Right lobe of liver (tissue), 6 donors: Measurements from ENCODE around the gene KTN1. TPM values are rescaled to one million over a fixed set of nuclear protein-coding genes. Genes with fewer than 3 reads are reported as not detected.

Experiments
- ATAC-seq, 4 donors: fragments of 200-7000 bp; cut with Tn5 transposase; one replicate each; pipeline ENCODE4 v1.9.1; 2020; ENCODE audit warnings: mild to moderate bottlenecking in 4 of 4, moderate library complexity in 4 of 4
- DNase-seq, 3 donors: peaks; one replicate each; pipeline ENCODE4 v3.0.0-alpha.2; 2020
- H3K27ac ChIP-seq, 3 donors: fragments of 200-600 bp; one replicate each; pipeline ENCODE4 v1.8.0; 2022
- H3K27me3 ChIP-seq, 2 donors: fragments of 200-600 bp; one replicate each; pipeline ENCODE4 v1.8.0; 2022
- H3K36me3 ChIP-seq, 4 donors: fragments of 200-600 bp; sonication (generic) in 1 of 4; one replicate each; pipeline versions ENCODE4 v1.5.1 to v1.8.0; 2017 to 2022; ENCODE audit warnings: control low read depth in 1 of 4
- H3K4me1 ChIP-seq, 4 donors: fragments of 200-600 bp; sonication (generic) in 1 of 4; one replicate each; pipeline versions ENCODE4 v1.5.1 to v1.8.0; 2017 to 2022; ENCODE audit warnings: control low read depth in 1 of 4
- H3K4me3 ChIP-seq, 3 donors: fragments of 200-600 bp; one replicate each; pipeline ENCODE4 v1.8.0; 2022
- H3K9me3 ChIP-seq, 4 donors: fragments of 200-600 bp; sonication (generic) in 1 of 4; one replicate each; pipeline versions ENCODE4 v1.5.1 to v1.8.0; 2017 to 2022; ENCODE audit warnings: control low read depth in 1 of 4
- POLR2A ChIP-seq: fragments of 450-650 bp; IDR thresholded peaks from one replicate; pipeline ENCODE4 v1.6.1; 2017; ENCODE audit warnings: antibody characterized with exemption, mild to moderate bottlenecking
- WGBS: methylation state at CpG from one replicate; pipeline ENCODE4 v1.1.6; 2018; ENCODE audit warnings: low coverage, low lambda C conversion rate; ENCODE audit not compliant: insufficient coverage; ENCODE audit errors: missing lambda C conversion rate; 5-methylcytosine and 5-hydroxymethylcytosine counted together
- intact Hi-C, 2 donors: fragments of 100-400 bp; cut with DNase I; formaldehyde crosslinking; loops; one replicate each; pipeline versions ENCODE4 v1.11.2 to v1.14.1; 2022
- total RNA-seq, 6 experiments: library from RNA; depleted of rRNA in 2 of 6; stranded (reverse); fragments of >200 nt in 2 of 6; fragmentation: NEBNext Ultra II Directional in 3 of 6; extraction: Animal tissue kit (Norgen Biotek cat#: 25700) in 3 of 6; gene quantifications; one replicate each; pipeline versions ENCODE4 v1.1.0 to v1.2.4, GENCODE V29; 2016 to 2023
- TF ChIP-seq, protein P1 (sequence below), 4 donors: fragments of 200-600 bp in 3 of 4; fragments of 450-650 bp in 1 of 4; IDR thresholded peaks; one replicate each; pipeline versions ENCODE4 v1.5.1 to v1.8.0; 2016 to 2022; ENCODE audit warnings: antibody characterized with exemption in 4 of 4, mild to moderate bottlenecking in 2 of 4
- donor health status: DM: no; HTN: yes; CAD: no.
- donor health status: DM: no; HTN: no; CAD: no.
- donor health status: DM: no; HTN: no; CAD: no.
- donor health status: DM: no; HTN: yes; CAD: no.
- donor health status: DM: no; HTN: yes; CAD: no.

KTN1 gene
- total RNA-seq, 6 experiments from 2014 or later, result 55.8 to 90.8 (median 64.1) TPM

GRCh38 chr14:55609681-55610080 lies 29.7 kb downstream of the KTN1 start:
- Histone ChIP-seq H3K36me3 (no peaks in the 10 kb centered on the region), H3K27me3 (no peaks in the 10 kb centered on the region), H3K4me1 (peaks cover 0 to 19% (median 7%) of the 10 kb centered on the region in 4 donors), H3K27ac (no peak overlapping the region), H3K4me3 (no peak overlapping the region), H3K9me3 (no peaks in the 10 kb centered on the region)
- ATAC-seq, result no peak
- 81% methylated on average over 3 of the region's 4 CpGs for WGBS
- intact Hi-C loops, result no loop called here
- no peak for TF ChIP-seq POLR2A
- TF ChIP-seq, protein P1, sequence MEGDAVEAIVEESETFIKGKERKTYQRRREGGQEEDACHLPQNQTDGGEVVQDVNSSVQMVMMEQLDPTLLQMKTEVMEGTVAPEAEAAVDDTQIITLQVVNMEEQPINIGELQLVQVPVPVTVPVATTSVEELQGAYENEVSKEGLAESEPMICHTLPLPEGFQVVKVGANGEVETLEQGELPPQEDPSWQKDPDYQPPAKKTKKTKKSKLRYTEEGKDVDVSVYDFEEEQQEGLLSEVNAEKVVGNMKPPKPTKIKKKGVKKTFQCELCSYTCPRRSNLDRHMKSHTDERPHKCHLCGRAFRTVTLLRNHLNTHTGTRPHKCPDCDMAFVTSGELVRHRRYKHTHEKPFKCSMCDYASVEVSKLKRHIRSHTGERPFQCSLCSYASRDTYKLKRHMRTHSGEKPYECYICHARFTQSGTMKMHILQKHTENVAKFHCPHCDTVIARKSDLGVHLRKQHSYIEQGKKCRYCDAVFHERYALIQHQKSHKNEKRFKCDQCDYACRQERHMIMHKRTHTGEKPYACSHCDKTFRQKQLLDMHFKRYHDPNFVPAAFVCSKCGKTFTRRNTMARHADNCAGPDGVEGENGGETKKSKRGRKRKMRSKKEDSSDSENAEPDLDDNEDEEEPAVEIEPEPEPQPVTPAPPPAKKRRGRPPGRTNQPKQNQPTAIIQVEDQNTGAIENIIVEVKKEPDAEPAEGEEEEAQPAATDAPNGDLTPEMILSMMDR (IDR thresholded peaks at IDR 0.05), result no peak
- DNase-seq, result no peak

DNA sequence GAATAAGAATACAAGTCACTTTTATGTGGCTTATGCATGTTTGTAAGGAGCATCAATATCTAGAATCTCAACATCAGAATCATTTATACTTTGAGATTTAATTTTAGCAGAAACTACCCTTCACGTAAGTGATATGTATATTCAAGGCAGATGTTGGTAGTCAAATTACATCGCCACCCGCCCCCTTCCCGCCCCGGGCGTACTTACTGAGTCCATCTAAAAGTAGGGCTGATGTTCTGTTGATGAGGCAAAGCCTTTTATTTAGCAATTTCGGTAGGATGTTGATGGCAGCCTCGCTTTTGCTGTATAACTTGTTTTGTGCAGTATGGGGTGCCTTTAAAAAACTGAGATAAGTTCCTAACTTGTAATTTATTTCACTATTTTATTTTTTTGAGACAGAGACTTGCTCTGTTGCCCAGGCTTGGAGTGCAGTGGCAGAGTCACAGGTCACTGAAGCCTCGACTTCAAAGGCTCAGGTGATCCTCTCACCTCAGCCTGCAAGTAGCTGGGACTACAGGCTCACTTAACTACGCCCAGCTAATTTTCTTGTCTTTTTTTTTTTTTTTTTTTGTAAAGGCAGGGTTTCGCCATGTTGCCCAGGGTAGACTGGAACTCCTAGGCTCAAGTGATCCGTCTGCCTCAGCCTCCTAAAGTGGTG lies 30.8 kb downstream of the KTN1 start:
- no peak for ATAC-seq
- intact Hi-C loops, result no loop called here
- H3K4me3 ChIP-seq, result no peak overlapping the region
- H3K9me3 ChIP-seq, result no peaks in the 10 kb centered on the region
- DNase-seq, result no peak
- TF ChIP-seq, protein P1 (IDR thresholded peaks at IDR 0.05), result no peak
- no peak for TF ChIP-seq POLR2A
- no peaks in the 10 kb centered on the region for H3K27me3 ChIP-seq
- 85% methylated on average over 12 of the region's 12 CpGs for WGBS
- no peak overlapping the region for H3K27ac ChIP-seq
- peaks cover 0 to 13% (median 7%) of the 10 kb centered on the region in 4 donors for H3K4me1 ChIP-seq
- peaks cover 0 to 4% (median 0%) of the 10 kb centered on the region in 4 donors for H3K36me3 ChIP-seq

GRCh38 chr14:55611859-55612258 lies 31.9 kb downstream of the KTN1 start:
- Histone ChIP-seq H3K36me3 (peaks cover 0 to 10% (median 0%) of the 10 kb centered on the region in 4 donors), H3K27ac (no peak overlapping the region), H3K9me3 (no peaks in the 10 kb centered on the region), H3K4me1 (peaks cover 0 to 6% (median 2%) of the 10 kb centered on the region in 4 donors), H3K27me3 (no peaks in the 10 kb centered on the region), H3K4me3 (no peak overlapping the region)
- ATAC-seq (no peak), DNase-seq (no peak)
- intact Hi-C loops, result no loop called here
- no peak for TF ChIP-seq POLR2A
- TF ChIP-seq, protein P1 (IDR thresholded peaks at IDR 0.05), result no peak

GRCh38 chr14:55614304-55614703 lies 34.3 kb downstream of the KTN1 start:
- ATAC-seq, result no peak
- WGBS, result 92% methylated on average over 2 of the region's 2 CpGs
- peaks cover 0 to 33% (median 11%) of the 10 kb centered on the region in 4 donors for H3K36me3 ChIP-seq

More at GRCh38 chr14:55614304-55614703, 34.3 kb downstream of the KTN1 start:
- Histone ChIP-seq H3K27ac (no peak overlapping the region), H3K9me3 (no peaks in the 10 kb centered on the region), H3K27me3 (no peaks in the 10 kb centered on the region), H3K4me1 (peaks cover 0 to 6% (median 0%) of the 10 kb centered on the region in 4 donors), H3K4me3 (no peak overlapping the region)
- no peak for DNase-seq
- no peak for TF ChIP-seq POLR2A
- TF ChIP-seq, protein P1 (IDR thresholded peaks at IDR 0.05), result no peak
- intact Hi-C loops, result no loop called here
